ENCODE data around the gene NHLH1. TPM values are rescaled to one million over a fixed set of nuclear protein-coding genes. Genes with fewer than 3 reads are reported as not detected.
A peak's percentile ranks its signal among the peaks of the same experiment; 100 is the strongest.

Gene NHLH1
- total RNA-seq, 1 donor from 2014 or later = 10.6 TPM

- H3K27me3 Mint-ChIP-seq (ENCODE audit: low read depth) = peaks cover 3% of the 10 kb centered on the region
- peaks cover 10% of the 10 kb centered on the region for H3K4me1 Mint-ChIP-seq
- no peak overlapping the region for H3K4me3 Mint-ChIP-seq
- no peak overlapping the region for H3K27ac Mint-ChIP-seq (ENCODE audit: unreplicated experiment)
- H3K9me3 Mint-ChIP-seq = no peaks in the 10 kb centered on the region
- TF ChIP-seq, protein P1, sequence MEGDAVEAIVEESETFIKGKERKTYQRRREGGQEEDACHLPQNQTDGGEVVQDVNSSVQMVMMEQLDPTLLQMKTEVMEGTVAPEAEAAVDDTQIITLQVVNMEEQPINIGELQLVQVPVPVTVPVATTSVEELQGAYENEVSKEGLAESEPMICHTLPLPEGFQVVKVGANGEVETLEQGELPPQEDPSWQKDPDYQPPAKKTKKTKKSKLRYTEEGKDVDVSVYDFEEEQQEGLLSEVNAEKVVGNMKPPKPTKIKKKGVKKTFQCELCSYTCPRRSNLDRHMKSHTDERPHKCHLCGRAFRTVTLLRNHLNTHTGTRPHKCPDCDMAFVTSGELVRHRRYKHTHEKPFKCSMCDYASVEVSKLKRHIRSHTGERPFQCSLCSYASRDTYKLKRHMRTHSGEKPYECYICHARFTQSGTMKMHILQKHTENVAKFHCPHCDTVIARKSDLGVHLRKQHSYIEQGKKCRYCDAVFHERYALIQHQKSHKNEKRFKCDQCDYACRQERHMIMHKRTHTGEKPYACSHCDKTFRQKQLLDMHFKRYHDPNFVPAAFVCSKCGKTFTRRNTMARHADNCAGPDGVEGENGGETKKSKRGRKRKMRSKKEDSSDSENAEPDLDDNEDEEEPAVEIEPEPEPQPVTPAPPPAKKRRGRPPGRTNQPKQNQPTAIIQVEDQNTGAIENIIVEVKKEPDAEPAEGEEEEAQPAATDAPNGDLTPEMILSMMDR (conservative IDR thresholded peaks at IDR 0.05) = no peak
- H3K36me3 Mint-ChIP-seq (ENCODE audit: low read depth) = no peaks in the 10 kb centered on the region
- DNase-seq (ENCODE audit: low read depth, low spot score) = no peak
Observed at GRCh38 chr1:160394673-160395072, 27.8 kb downstream of the NHLH1 start.

GRCh38 chr1:160397651-160398050, 30.8 kb downstream of the NHLH1 start:
- Mint-ChIP-seq H3K9me3 (no peaks in the 10 kb centered on the region), H3K27ac (ENCODE audit: unreplicated experiment) (no peak overlapping the region), H3K4me3 (no peak overlapping the region), H3K36me3 (ENCODE audit: low read depth) (no peaks in the 10 kb centered on the region), H3K4me1 (peaks cover 28% of the 10 kb centered on the region), H3K27me3 (ENCODE audit: low read depth) (no peaks in the 10 kb centered on the region)
- DNase-seq (ENCODE audit: low read depth, low spot score) = no peak
- TF ChIP-seq, protein P1 (conservative IDR thresholded peaks at IDR 0.05) = no peak

GRCh38 chr1:160398823-160399222, 32.0 kb downstream of the NHLH1 start:
- peak overlapping the region; percentile 89 for H3K4me3 Mint-ChIP-seq
- no peaks in the 10 kb centered on the region for H3K9me3 Mint-ChIP-seq
- TF ChIP-seq, protein P1 (conservative IDR thresholded peaks at IDR 0.05) = no peak
- no peak for DNase-seq (ENCODE audit: low read depth, low spot score)
- no peaks in the 10 kb centered on the region for H3K36me3 Mint-ChIP-seq (ENCODE audit: low read depth)
- H3K4me1 Mint-ChIP-seq = peaks cover 40% of the 10 kb centered on the region
- H3K27ac Mint-ChIP-seq (ENCODE audit: unreplicated experiment) = peak overlapping the region; percentile 90
- H3K27me3 Mint-ChIP-seq (ENCODE audit: low read depth) = no peaks in the 10 kb centered on the region

DNA sequence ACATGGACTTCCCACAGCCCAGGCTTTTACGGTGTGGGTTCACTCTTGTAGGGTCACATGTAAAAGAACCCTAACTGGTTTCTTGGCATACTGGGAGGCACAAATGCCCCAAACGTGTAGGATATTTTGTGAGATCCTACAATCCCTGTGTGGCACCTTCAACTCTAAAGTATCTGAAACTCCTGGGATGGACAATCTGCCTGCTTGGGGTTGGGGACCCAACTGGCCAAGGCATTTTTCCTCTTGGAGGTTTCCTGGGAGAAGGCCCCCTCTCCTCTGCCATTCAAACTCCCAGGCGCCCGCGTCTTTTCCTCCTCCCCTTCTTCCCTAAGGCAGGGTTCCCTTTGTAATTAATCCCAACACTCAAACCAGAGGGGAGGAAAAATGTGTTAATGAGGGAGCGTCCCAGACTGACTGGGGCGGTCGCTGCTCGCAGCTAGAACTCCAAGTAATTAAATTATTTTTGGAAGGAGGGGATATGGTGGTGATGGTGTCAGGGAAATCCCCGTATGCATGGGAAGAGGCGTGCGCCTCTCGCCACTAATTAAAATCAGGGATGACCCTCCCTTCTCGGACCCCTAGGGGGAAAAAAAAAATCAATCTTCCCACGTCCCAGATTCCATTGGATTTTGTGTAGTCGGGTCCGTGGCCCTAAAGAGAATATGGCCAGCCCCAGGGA, 32.8 kb downstream of the NHLH1 start:
- peak overlapping the region; percentile 60 for H3K27ac Mint-ChIP-seq (ENCODE audit: unreplicated experiment)
- H3K4me3 Mint-ChIP-seq = peak overlapping the region; percentile 89
- DNase-seq (ENCODE audit: low read depth, low spot score) = no peak
- TF ChIP-seq, protein P1 (conservative IDR thresholded peaks at IDR 0.05) = peak; percentile 51
- H3K4me1 Mint-ChIP-seq = peaks cover 48% of the 10 kb centered on the region
- no peaks in the 10 kb centered on the region for H3K27me3 Mint-ChIP-seq (ENCODE audit: low read depth)
- no peaks in the 10 kb centered on the region for H3K36me3 Mint-ChIP-seq (ENCODE audit: low read depth)
- H3K9me3 Mint-ChIP-seq = no peaks in the 10 kb centered on the region

- Mint-ChIP-seq H3K4me1 (peaks cover 54% of the 10 kb centered on the region), H3K27me3 (ENCODE audit: low read depth) (no peaks in the 10 kb centered on the region), H3K4me3 (peak within 1 kb of the TSS; percentile 95), H3K27ac (ENCODE audit: unreplicated experiment) (peak within 1 kb of the TSS; percentile 60), H3K9me3 (no peaks in the 10 kb centered on the region), H3K36me3 (ENCODE audit: low read depth) (peaks cover under 1% of the 10 kb centered on the region)
- peak; percentile 93 for DNase-seq (ENCODE audit: low read depth, low spot score)
- TF ChIP-seq, protein P1 (conservative IDR thresholded peaks at IDR 0.05) = no peak
Observed at GRCh38 chr1:160400223-160400645, 33.4 kb downstream of the NHLH1 start, which contains the start of gene VANGL2. Gene VANGL2 (plus strand): TSS chr1:160400564. CDS start chr1:160415838, 15,274 bp downstream.
